IMR-90 (cell line): ENCODE data around the gene FMN1. TPM values are rescaled to one million over a fixed set of nuclear protein-coding genes. Genes with fewer than 3 reads are reported as not detected.
A peak's percentile ranks its signal among the peaks of the same experiment; 100 is the strongest.

ENCODE experiments used
- ATAC-seq: fragments of 200-7000 bp; cut with Tn5 transposase; 2 replicates; pipeline ENCODE4 v1.9.1; 2020; ENCODE audit warnings: low read depth, mild to moderate bottlenecking, moderate library complexity
- BruUV-seq: library from RNA; stranded (reverse); fragments of 400-500 nt; replicated peaks from 2 replicates; lab custom pipeline; 2021; lab: Mats Ljungman, UMichigan
- CTCF ChIA-PET: fragments of 300-600 bp; formaldehyde crosslinking; extraction: SDS; loops from one replicate; lab custom pipeline; 2021; ENCODE audit warnings: antibody characterized with exemption; lab: Yijun Ruan, JAX
- POLR2A ChIA-PET: fragments of 300-600 bp; sonication (Branson Sonifier 250); formaldehyde crosslinking; loops from one replicate; lab custom pipeline; 2022; ENCODE audit warnings: antibody characterized with exemption; ENCODE audit not compliant: unreplicated experiment; lab: Charles Lee
- DNase-seq: peaks from one replicate; pipeline ENCODE4 v3.0.0; 2013
- H2AFZ ChIP-seq: replicated peaks from 2 replicates; pipeline ENCODE3; 2013; ENCODE audit warnings: low read length, mild to moderate bottlenecking; ENCODE audit not compliant: poor library complexity
- H2AK5ac ChIP-seq: 2 replicates; pipeline ENCODE4 v1.6.1; 2013; ENCODE audit warnings: low read depth, low read length, inconsistent platforms
- H2AK9ac ChIP-seq: replicated peaks from 2 replicates; pipeline ENCODE3; 2013; ENCODE audit warnings: mild to moderate bottlenecking, low read depth, low read length, moderate library complexity; ENCODE audit not compliant: poor library complexity
- H2BK120ac ChIP-seq: 2 replicates; pipeline ENCODE4 v1.6.1; 2013; ENCODE audit warnings: low read depth, low read length, inconsistent platforms
- H2BK15ac ChIP-seq: 3 replicates; pipeline ENCODE4 v1.6.1; 2013; ENCODE audit warnings: low read depth, low read length, inconsistent platforms
- H2BK20ac ChIP-seq: 2 replicates; pipeline ENCODE4 v1.6.1; 2013; ENCODE audit warnings: low read depth, mild to moderate bottlenecking, inconsistent platforms, low read length, moderate library complexity
- H2BK5ac ChIP-seq: 2 replicates; pipeline ENCODE4 v1.6.1; 2013; ENCODE audit warnings: mild to moderate bottlenecking, low read depth, low read length, inconsistent platforms; ENCODE audit not compliant: poor library complexity, severe bottlenecking
- H3K14ac ChIP-seq: replicated peaks from 2 replicates; pipeline ENCODE4 v1.6.1; 2013; ENCODE audit warnings: low read depth, low read length, inconsistent platforms
- H3K18ac ChIP-seq: 2 replicates; pipeline ENCODE4 v1.6.1; 2013; ENCODE audit warnings: low read depth, low read length, control low read depth
- H3K23ac ChIP-seq: 2 replicates; pipeline ENCODE4 v1.6.1; 2013; ENCODE audit warnings: low read depth, low read length, inconsistent platforms
- H3K27ac ChIP-seq: 2 replicates; pipeline ENCODE4 v1.5.1; 2013; ENCODE audit warnings: mild to moderate bottlenecking, control low read depth, low read length; ENCODE audit not compliant: insufficient read depth
- H3K27me3 ChIP-seq: 2 replicates; pipeline ENCODE4 v1.6.1; 2013; ENCODE audit warnings: low read length; ENCODE audit not compliant: control insufficient read depth, insufficient read depth
- H3K36me3 ChIP-seq: 2 replicates; pipeline ENCODE4 v1.6.1; 2013; ENCODE audit warnings: low read length, mixed read lengths; ENCODE audit not compliant: control insufficient read depth, insufficient read depth
- H3K4ac ChIP-seq: 2 replicates; pipeline ENCODE4 v1.6.1; 2013; ENCODE audit warnings: low read depth, low read length, inconsistent platforms
- H3K4me1 ChIP-seq: 2 replicates; pipeline ENCODE4 v1.6.1; 2013; ENCODE audit warnings: low read length, mixed read lengths; ENCODE audit not compliant: control insufficient read depth, insufficient read depth
- H3K4me2 ChIP-seq: 2 replicates; pipeline ENCODE4 v1.6.1; 2013; ENCODE audit warnings: low read depth, mild to moderate bottlenecking, control low read depth, low read length, moderate library complexity
- H3K4me3 ChIP-seq: 2 replicates; pipeline ENCODE4 v1.5.1; 2013; ENCODE audit warnings: low read depth, mild to moderate bottlenecking, control low read depth, low read length, moderate library complexity; ENCODE audit not compliant: insufficient read depth
- H3K56ac ChIP-seq: 2 replicates; pipeline ENCODE4 v1.6.1; 2013; ENCODE audit warnings: low read length, inconsistent platforms; ENCODE audit not compliant: insufficient read depth; ENCODE audit errors: extremely low read depth
- H3K79me1 ChIP-seq, 2 experiments: 2 replicates each; pipeline ENCODE4 v1.6.1; 2013; ENCODE audit warnings: low read length in 2 of 2, inconsistent platforms in 1 of 2, low read depth in 1 of 2
- H3K9ac ChIP-seq: 2 replicates; pipeline ENCODE4 v1.6.1; 2013; ENCODE audit warnings: low read depth, low read length, control low read depth
- H3K9me1 ChIP-seq: 2 replicates; pipeline ENCODE4 v1.6.1; 2013; ENCODE audit warnings: low read length, inconsistent platforms; ENCODE audit not compliant: insufficient read depth
- H3K9me3 ChIP-seq: 2 replicates; pipeline ENCODE4 v1.6.1; 2013; ENCODE audit warnings: low read length; ENCODE audit not compliant: control insufficient read depth, insufficient read depth
- H4K20me1 ChIP-seq: 2 replicates; pipeline ENCODE4 v1.6.1; 2013; ENCODE audit warnings: low read length, inconsistent platforms; ENCODE audit not compliant: insufficient read depth
- H4K5ac ChIP-seq: 2 replicates; pipeline ENCODE4 v1.6.1; 2013; ENCODE audit warnings: mild to moderate bottlenecking, low read depth, low read length, control low read depth
- H4K8ac ChIP-seq, 2 experiments: 2 replicates each; pipeline ENCODE4 v1.6.1; 2013; ENCODE audit warnings: low read depth in 2 of 2, low read length in 2 of 2, control low read depth in 1 of 2, inconsistent platforms in 1 of 2
- H4K91ac ChIP-seq: 2 replicates; pipeline ENCODE4 v1.6.1; 2013; ENCODE audit warnings: low read depth, low read length, inconsistent platforms; ENCODE audit not compliant: insufficient read depth
- BHLHE40 ChIP-seq: fragments of 150-350 bp; IDR thresholded peaks from 2 replicates; pipeline ENCODE4 v1.6.1; 2016; ENCODE audit warnings: mild to moderate bottlenecking, low read depth, low read length
- CEBPB ChIP-seq: IDR thresholded peaks from 2 replicates; pipeline ENCODE4 v1.6.1; 2012; ENCODE audit warnings: low read depth, low read length, improper control_type of control experiment
- CHD1 ChIP-seq: IDR thresholded peaks from 2 replicates; pipeline ENCODE4 v1.6.1; 2012; ENCODE audit warnings: low read depth, low read length, improper control_type of control experiment
- FOS ChIP-seq: fragments of 150-350 bp; IDR thresholded peaks from 2 replicates; pipeline ENCODE4 v1.6.1; 2016; ENCODE audit warnings: low read depth, low read length
- MAZ ChIP-seq: IDR thresholded peaks from 2 replicates; pipeline ENCODE4 v1.6.1; 2012; ENCODE audit warnings: low read depth, mild to moderate bottlenecking, low read length, improper control_type of control experiment, moderate library complexity, borderline replicate concordance
- NFE2L2 ChIP-seq: fragments of 150-350 bp; IDR thresholded peaks from 2 replicates; pipeline ENCODE4 v1.6.1; 2016; ENCODE audit warnings: low read depth, mild to moderate bottlenecking, low read length
- POLR2A ChIP-seq: IDR thresholded peaks from 2 replicates; pipeline ENCODE4 v1.6.1; 2012; ENCODE audit warnings: mild to moderate bottlenecking, low read depth, low read length
- RAD21 ChIP-seq: IDR thresholded peaks from 2 replicates; pipeline ENCODE4 v1.6.1; 2012; ENCODE audit warnings: low read length, improper control_type of control experiment
- RCOR1 ChIP-seq: IDR thresholded peaks from 2 replicates; pipeline ENCODE4 v1.6.1; 2012; ENCODE audit warnings: mild to moderate bottlenecking, low read length, improper control_type of control experiment; ENCODE audit not compliant: insufficient replicate concordance
- RFX5 ChIP-seq: IDR thresholded peaks from 2 replicates; pipeline ENCODE4 v1.8.0; 2012; ENCODE audit warnings: low read depth, mild to moderate bottlenecking, low read length, moderate library complexity
- SMC3 ChIP-seq: fragments of 150-350 bp; IDR thresholded peaks from 2 replicates; pipeline ENCODE4 v1.6.1; 2016; ENCODE audit warnings: low read depth, mild to moderate bottlenecking, antibody characterized with exemption, low read length, moderate library complexity
- WGBS, 2 experiments: methylation state at CpG; one replicate each; pipeline versions ENCODE4 v1.1.5 to v1.1.7; 2013; ENCODE audit warnings: missing lambda C conversion rate in 2 of 2; ENCODE audit not compliant: insufficient read length in 1 of 2; ENCODE audit errors: extremely low coverage in 2 of 2; 5-methylcytosine and 5-hydroxymethylcytosine counted together
- dilution Hi-C: fragments of 300-500 bp; cut with HindIII; formaldehyde crosslinking; loops from one replicate; pipeline ENCODE4 v1.14.3; 2018; ENCODE audit warnings: low sequenced_read_pairs; ENCODE audit not compliant: unreplicated experiment
- in situ Hi-C: fragments of 300-500 bp; cut with MboI; formaldehyde crosslinking; loops from 3 replicates; pipeline ENCODE4 v1.14.3; 2019; ENCODE audit warnings: low sequenced_read_pairs, inconsistent platforms, mixed read lengths
- intact Hi-C: fragments of 100-400 bp; cut with micrococcal nuclease; formaldehyde crosslinking; loops from 2 replicates; pipeline ENCODE4 v1.10.0; 2022
- polyA plus RNA-seq, 3 experiments: library from polyadenylated mRNA; depleted of rRNA; stranded (reverse); fragments of >200 nt; gene quantifications; 2 replicates each; pipeline ENCODE4 v1.2.3, GENCODE V29; 2012; ENCODE audit warnings: low replicate concordance in 1 of 3
- total RNA-seq: library from RNA; depleted of rRNA; stranded (reverse); fragments of >200 nt; gene quantifications from 2 replicates; pipeline ENCODE4 v1.2.3, GENCODE V29; 2012
- TF ChIP-seq, protein P1 (sequence below): fragments of 150-350 bp; IDR thresholded peaks from 2 replicates; pipeline ENCODE4 v1.6.1; 2016; ENCODE audit warnings: low read depth, mild to moderate bottlenecking, low read length, moderate library complexity, borderline replicate concordance
- TF ChIP-seq, protein P2 (sequence below): conservative IDR thresholded peaks from 2 replicates; pipeline ENCODE4 v1.5.1; 2012; ENCODE audit warnings: mild to moderate bottlenecking, low read depth, low read length, improper control_type of control experiment

Gene FMN1
- total and polyA plus RNA-seq, 2 of the 4 experiments (the other 2 are of a cell fraction): 7.3 to 17.6 TPM

DNA sequence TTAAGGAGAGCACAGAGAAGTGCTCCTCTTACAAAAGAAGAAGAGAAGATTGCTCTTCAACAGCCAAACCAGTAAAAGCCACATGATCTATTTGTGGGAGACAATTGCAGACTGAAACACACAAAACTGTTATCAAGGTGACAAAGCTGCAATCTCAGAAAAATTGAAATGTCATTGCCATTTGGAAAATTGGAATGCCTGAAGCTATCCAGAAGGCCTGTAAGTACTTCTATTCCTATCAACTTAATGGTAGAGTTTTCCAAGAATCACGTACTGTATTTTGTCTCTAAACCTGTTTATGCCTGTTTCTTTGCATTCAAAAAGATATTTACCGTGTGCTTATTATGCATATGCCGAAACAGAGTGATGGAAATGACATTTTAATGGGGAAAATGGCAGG is 272.0 kb downstream of the FMN1 start:
- dilution Hi-C loops: no loop called here
- TF ChIP-seq RAD21 (no peak), NFE2L2 (no peak), FOS (no peak), RCOR1 (no peak), CHD1 (no peak), BHLHE40 (no peak), SMC3 (no peak), CEBPB (no peak), RFX5 (no peak), MAZ (no peak), POLR2A (no peak)
- TF ChIP-seq, protein P1, sequence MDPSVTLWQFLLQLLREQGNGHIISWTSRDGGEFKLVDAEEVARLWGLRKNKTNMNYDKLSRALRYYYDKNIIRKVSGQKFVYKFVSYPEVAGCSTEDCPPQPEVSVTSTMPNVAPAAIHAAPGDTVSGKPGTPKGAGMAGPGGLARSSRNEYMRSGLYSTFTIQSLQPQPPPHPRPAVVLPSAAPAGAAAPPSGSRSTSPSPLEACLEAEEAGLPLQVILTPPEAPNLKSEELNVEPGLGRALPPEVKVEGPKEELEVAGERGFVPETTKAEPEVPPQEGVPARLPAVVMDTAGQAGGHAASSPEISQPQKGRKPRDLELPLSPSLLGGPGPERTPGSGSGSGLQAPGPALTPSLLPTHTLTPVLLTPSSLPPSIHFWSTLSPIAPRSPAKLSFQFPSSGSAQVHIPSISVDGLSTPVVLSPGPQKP: no peak
- TF ChIP-seq, protein P2, sequence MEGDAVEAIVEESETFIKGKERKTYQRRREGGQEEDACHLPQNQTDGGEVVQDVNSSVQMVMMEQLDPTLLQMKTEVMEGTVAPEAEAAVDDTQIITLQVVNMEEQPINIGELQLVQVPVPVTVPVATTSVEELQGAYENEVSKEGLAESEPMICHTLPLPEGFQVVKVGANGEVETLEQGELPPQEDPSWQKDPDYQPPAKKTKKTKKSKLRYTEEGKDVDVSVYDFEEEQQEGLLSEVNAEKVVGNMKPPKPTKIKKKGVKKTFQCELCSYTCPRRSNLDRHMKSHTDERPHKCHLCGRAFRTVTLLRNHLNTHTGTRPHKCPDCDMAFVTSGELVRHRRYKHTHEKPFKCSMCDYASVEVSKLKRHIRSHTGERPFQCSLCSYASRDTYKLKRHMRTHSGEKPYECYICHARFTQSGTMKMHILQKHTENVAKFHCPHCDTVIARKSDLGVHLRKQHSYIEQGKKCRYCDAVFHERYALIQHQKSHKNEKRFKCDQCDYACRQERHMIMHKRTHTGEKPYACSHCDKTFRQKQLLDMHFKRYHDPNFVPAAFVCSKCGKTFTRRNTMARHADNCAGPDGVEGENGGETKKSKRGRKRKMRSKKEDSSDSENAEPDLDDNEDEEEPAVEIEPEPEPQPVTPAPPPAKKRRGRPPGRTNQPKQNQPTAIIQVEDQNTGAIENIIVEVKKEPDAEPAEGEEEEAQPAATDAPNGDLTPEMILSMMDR: no peak

More for the DNA sequence above, 272.0 kb downstream of the FMN1 start:
- CTCF ChIA-PET: interaction anchor here (2.6 kb wide), 1 partner anchor 14 kb away, joined by 7 read pairs; no protein-coding TSS in a partner anchor
- ATAC-seq (no peak), DNase-seq (no peak)
- Histone ChIP-seq H4K91ac (peak overlapping the region; percentile 96), H3K23ac (peak overlapping the region; percentile 5; the same call in 1 of the 2 replicates), H3K4me3 (no peak overlapping the region), H2AK5ac (peak overlapping the region; percentile 5; the same call in 1 of the 2 replicates), H2BK120ac (peak overlapping the region; percentile 97), H3K27ac (peak overlapping the region; percentile 90; the same call in 1 of the 2 replicates), H2BK5ac (peak overlapping the region; percentile 97), H2AK9ac (no peak overlapping the region), H4K5ac (peak overlapping the region; percentile 97; the same call in 1 of the 2 replicates), H3K27me3 (no peaks in the 10 kb centered on the region), H4K8ac (peak overlapping the region; percentile 55 to 84), H3K56ac (peak overlapping the region; percentile 60; the same call in 1 of the 2 replicates), H3K4ac (peak overlapping the region; percentile 57; the same call in 1 of the 2 replicates), H2AFZ (no peak overlapping the region), H2BK15ac (peak overlapping the region; percentile 38), H3K4me1 (peaks cover 32% of the 10 kb centered on the region), H2BK20ac (peak overlapping the region; percentile 97; the same call in 1 of the 2 replicates), H3K9ac (peak overlapping the region; percentile 28; the same call in 1 of the 2 replicates), H3K18ac (peak overlapping the region; percentile 97; the same call in 1 of the 2 replicates), H3K9me3 (no peaks in the 10 kb centered on the region), H3K79me1 (peaks cover 36 to 64% of the 10 kb centered on the region in 2 experiments; a peak in 3 of 4 replicates), H4K20me1 (no peaks in the 10 kb centered on the region), H3K9me1 (peaks cover 17% of the 10 kb centered on the region; the same call in 1 of the 2 replicates), H3K14ac (peak overlapping the region; percentile 47), H3K36me3 (peaks cover 10% of the 10 kb centered on the region), H3K4me2 (no peak overlapping the region)
- intact Hi-C loops (no loop called here), in situ Hi-C loops (no loop called here)
- BruUV-seq: no TSS peak
- POLR2A ChIA-PET: no interaction called here
- WGBS, 2 experiments: no CpG with 5 or more reads among the region's 3 CpGs
